ENCODE results near the gene GTF2A2.
"Not testable (repeated sequence)": the region's sequence is repeated elsewhere in the genome, so short reads cannot be mapped to it uniquely, and the experiment has no call there.

GTF2A2 gene

GRCh38 chr15:59657635-59658125 is 365 bp upstream of the GTF2A2 start:
- no peak for TF ChIP-seq CTCF (conservative IDR thresholded peaks at IDR 0.05; ENCODE audit: low read depth)
- H3K27ac ChIP-seq = peak overlapping the region; percentile 79
- ChIA-PET CTCF (no interaction called here), POLR2A (ENCODE audit: low non-redundant PET) (no interaction called here)
- DNase-seq (ENCODE audit: low spot score) = no peak

GRCh38 chr15:59654046-59654445 is 3.3 kb downstream of the GTF2A2 start:
- DNase-seq (ENCODE audit: low spot score) = no peak
- no peak overlapping the region for H3K27ac ChIP-seq
- ChIA-PET CTCF (no interaction called here), POLR2A (ENCODE audit: low non-redundant PET) (no interaction called here)
- TF ChIP-seq CTCF (conservative IDR thresholded peaks at IDR 0.05; ENCODE audit: low read depth) = no peak

GRCh38 chr15:59649603-59650002 is 7.7 kb downstream of the GTF2A2 start:
- POLR2A ChIA-PET (ENCODE audit: low non-redundant PET) = no interaction called here
- TF ChIP-seq CTCF (conservative IDR thresholded peaks at IDR 0.05; ENCODE audit: low read depth) = no peak
- CTCF ChIA-PET = no interaction called here
- H3K27ac ChIP-seq = no peak overlapping the region
- no peak for DNase-seq (ENCODE audit: low spot score)

GRCh38 chr15:59647085-59647484 is 10.2 kb downstream of the GTF2A2 start:
- no peak for DNase-seq (ENCODE audit: low spot score)
- ChIA-PET CTCF (interaction anchor here (1.9 kb wide), 1 partner anchor 114 kb away, joined by 4 read pairs; no protein-coding TSS in a partner anchor), POLR2A (ENCODE audit: low non-redundant PET) (no interaction called here)
- no peak for TF ChIP-seq CTCF (conservative IDR thresholded peaks at IDR 0.05; ENCODE audit: low read depth)
- H3K27ac ChIP-seq = no peak overlapping the region

- no peak overlapping the region for H3K27ac ChIP-seq
- CTCF ChIA-PET = interaction anchor here (0.6 to 1.9 kb wide), 3 partner anchors 9 to 145 kb away, joined by 4 read pairs; no protein-coding TSS in a partner anchor
- TF ChIP-seq CTCF (conservative IDR thresholded peaks at IDR 0.05; ENCODE audit: low read depth) = no peak
- POLR2A ChIA-PET (ENCODE audit: low non-redundant PET) = no interaction called here
- no peak for DNase-seq (ENCODE audit: low spot score)
Measured at GRCh38 chr15:59646277-59646676, 11.0 kb downstream of the GTF2A2 start.

GRCh38 chr15:59645812-59646211 is 11.5 kb downstream of the GTF2A2 start:
- DNase-seq (ENCODE audit: low spot score); H3K27ac ChIP-seq; POLR2A ChIA-PET (ENCODE audit: low non-redundant PET): not testable (repeated sequence)
- CTCF ChIA-PET = interaction anchor here (0.6 to 1.9 kb wide), 3 partner anchors 10 to 146 kb away, joined by 4 read pairs; no protein-coding TSS in a partner anchor

GRCh38 chr15:59644756-59645155 is 12.6 kb downstream of the GTF2A2 start:
- POLR2A ChIA-PET (ENCODE audit: low non-redundant PET) = no interaction called here
- DNase-seq (ENCODE audit: low spot score) = no peak
- H3K27ac ChIP-seq = no peak overlapping the region
- TF ChIP-seq CTCF (conservative IDR thresholded peaks at IDR 0.05; ENCODE audit: low read depth) = no peak
- CTCF ChIA-PET = interaction anchor here (0.6 kb wide), 3 partner anchors 14 to 804 kb away, joined by 4 to 5 read pairs (median 4); no protein-coding TSS in a partner anchor
